ENCODE results near the gene BRS3.

Gene BRS3

DNA sequence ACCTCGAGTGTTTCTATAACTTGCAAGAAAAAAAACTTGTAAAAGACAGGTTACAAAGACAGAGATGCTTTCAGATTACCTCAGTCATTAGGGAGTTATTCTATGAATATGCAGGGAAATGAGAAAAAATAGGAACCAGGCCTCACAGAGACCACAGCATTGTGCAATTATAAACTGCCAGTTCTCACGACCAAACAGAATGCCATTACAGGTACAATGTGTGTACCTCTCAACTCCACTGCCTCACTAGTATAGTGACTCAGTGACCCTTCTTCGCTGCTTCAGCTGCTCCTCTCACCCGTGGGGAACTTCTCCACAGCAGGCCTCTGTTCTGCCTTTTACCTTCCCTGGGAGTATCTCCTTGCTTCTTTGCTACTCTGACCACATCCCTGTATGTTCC is 7.3 kb downstream of the BRS3 start:
- DNase-seq (ENCODE audit: low read depth in 2 of 2), result no peak

DNA sequence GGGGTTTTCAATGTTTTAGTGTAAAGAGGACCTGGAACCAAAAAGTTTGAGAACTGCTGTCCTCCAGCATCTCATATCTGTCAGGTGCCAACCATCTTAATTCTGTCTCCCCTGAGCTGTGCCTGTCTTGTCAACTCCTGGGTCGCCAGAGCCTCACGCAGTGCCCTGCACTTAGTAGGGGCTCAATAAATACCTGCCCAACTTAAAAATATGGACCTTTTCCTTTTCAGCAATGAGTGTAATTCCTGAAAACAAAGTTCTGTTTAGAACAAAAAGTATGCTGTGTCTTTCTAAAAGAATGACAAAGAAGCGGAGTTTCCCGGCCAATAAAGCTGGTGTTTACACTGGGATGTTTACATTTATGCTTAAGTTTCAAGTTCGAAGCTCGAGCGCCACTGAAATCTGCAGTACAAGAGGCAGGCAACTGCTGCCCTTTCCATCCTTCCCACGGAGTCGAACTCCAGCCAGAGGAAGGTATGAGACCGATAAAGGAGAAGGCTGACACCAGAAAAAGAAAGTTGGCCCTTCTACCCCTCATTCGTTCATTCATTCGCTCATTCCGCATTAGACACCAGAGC is 8.5 kb downstream of the BRS3 start:
- no peak for DNase-seq (ENCODE audit: low read depth in 2 of 2)

DNA sequence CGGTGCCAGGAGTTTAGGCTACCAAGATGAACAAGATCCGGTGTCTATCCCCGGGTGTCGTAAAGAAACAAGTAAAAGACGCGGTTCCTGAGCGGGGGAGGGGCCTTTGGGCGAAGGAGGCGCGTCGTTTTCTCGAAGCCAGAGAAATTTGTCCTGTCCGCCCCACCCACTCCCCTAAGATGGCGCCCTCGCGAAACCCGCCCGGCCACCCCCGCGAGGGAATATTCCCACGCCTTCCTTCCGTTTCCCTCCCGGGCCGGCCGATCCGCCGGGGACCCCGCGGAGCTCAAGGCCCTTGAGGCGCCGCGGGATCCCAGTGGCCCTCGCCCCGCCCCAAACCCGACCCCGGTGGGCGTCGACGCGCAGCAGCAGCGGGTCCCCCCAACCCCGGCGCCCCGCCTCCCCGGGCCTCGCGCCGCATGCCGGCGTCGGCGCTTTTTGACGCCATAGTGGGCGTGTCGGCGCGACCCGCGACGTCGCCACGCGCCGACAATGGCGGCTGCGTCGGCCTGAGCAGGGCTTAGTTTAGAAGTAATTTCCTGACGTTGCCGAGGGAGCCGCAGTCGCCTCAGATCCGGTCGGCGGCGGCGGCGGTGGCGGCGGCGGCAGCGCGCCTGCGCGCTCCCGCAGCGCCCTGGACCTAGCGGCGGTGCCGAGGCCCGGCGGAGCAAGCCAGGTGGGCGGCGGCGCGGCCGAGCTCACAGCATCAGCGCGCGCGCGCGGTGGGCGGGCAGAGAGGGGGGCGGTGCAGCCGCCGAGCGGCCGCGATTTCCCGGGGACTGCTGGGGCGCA is 9.2 kb downstream of the BRS3 start:
- DNase-seq (ENCODE audit: low read depth in 2 of 2), result peak; percentile 67 to 79

DNA sequence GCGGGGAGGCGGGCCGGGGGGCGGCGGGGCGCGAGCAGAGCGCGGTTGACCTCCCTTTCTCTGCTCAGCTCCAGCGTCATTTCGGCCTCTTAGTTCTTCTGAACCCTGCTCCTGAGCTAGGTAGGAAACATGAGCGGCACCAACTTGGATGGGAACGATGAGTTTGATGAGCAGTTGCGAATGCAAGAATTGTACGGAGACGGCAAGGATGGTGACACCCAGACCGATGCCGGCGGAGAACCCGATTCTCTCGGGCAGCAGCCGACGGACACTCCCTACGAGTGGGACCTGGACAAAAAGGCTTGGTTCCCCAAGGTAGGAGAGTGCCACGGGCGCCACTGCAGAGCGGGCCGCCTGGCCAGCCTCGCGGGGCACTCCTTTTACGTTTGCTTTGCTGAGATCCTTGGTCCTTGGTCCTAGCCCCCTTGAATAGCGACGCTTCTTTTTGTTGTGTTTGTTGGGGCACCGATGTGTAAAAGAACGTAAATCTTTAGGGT is 9.9 kb downstream of the BRS3 start, which contains the start of gene HTATSF1:
Gene HTATSF1 (plus strand): TSS at position 37 of the 497 bp plus-strand sequence. CDS start 93 bp downstream, at position 130.
- no peak for DNase-seq (ENCODE audit: low read depth in 2 of 2)

DNA sequence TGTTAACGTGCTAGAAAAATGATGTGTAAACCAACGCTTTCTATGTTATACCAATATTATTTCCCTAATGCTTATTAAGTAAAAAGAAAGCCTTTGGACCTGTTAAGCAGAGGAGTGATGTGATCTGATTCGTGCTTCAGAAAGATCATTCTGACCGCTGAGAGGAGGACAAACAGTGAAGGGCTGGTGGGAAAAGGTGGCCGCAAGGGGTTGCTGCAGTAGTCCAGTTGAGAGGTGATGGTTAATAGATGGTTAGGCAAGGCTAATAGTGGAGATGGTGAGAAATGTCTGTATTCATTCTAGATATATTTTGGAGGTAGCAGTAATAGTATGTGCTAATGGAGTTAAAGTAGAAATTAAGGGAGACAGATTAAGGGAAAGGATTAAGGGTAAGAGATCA is 31.3 kb downstream of the BRS3 start:
- no peak for DNase-seq (ENCODE audit: low read depth in 2 of 2)

DNA sequence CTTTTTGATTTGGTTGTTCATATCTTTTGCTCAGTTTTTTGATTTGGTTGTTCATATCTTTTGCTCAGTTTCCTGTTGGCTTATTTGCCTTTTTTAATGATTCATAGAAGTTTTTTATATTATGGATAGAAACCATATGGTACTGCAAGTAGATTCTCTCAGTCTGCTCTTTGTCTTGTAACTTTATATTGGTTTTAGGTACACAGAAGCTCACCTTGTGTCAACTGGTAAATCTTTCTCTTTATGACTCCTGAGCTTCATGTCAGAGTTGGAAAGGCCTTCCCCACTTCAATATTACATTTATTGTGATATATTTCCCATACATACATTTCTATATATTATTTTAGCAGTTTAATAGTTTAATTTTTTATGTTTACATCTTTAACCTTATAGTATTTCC is 36.0 kb downstream of the BRS3 start:
- DNase-seq (ENCODE audit: low read depth in 2 of 2), result no peak

DNA sequence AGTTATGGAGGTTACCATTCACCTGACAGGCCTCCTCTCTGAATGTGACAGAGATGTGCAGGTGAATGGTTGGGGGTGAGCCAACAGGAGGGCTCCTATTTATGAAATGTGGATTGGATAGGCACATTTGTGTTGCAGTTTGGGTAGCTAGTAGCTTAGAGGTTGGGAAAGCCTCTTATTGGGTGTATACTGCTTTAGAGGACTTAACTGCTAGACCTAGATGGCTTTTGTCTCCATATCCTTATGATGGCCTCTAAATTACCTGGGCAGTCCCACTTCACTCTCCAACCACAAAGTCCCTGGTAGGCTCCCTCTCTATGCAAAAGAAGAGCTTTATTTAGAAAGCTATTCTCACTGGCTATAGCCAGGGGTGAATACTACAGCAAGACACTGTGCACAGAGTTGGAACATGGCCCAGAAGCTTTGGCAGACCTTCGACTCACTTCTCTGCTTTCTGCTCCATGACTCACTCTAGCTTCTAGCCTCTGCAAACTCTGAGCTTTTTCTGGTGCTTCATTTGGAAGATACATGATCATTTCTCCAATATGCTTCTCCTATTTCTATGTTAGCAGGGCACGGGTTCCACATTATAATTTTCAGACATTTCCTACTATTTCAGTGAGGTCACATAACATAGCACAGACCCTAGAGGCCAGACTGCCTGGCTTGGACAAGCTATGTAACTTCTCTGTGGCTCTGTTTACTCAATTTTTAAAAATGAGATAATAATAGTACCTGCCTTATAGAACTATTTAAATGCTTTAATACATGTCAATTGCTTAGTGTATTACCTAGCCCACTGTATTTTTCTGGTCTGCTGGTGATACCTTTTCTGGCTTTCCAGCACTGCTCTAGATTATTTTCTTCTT is 38.2 kb downstream of the BRS3 start:
- DNase-seq (ENCODE audit: low read depth in 2 of 2), result no peak

DNA sequence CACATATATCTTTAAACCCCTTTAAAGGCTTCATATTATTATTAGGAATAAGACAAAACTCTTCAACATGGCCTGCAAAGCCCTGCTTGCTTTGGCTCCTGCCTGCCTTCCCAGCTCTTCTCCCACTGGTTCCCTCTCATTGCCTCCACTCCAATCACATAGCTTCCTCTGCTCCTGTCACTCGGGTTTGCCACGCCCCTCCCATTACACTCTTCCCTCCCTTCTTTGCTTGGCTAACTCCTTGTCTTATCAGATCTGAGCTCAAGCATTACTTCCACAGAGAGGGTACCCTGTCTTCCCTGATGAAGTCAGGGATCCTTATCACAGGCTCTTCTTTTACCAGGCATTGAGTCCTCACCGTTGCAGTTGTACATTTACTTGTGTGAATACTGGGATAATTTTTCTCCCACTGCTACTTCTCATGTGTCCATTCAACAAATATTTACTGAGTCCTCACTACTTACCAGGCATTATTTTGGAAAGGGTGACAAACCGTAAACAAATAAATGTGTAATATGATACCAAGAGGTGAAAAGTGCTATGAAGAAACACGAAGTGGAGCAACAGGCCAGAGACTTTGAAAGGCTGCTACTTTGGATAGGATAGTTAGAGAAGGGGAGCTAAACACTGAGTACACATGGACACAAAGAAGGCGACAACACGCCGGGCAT is 41.0 kb downstream of the BRS3 start:
- no peak for DNase-seq (ENCODE audit: low read depth in 2 of 2)

DNA sequence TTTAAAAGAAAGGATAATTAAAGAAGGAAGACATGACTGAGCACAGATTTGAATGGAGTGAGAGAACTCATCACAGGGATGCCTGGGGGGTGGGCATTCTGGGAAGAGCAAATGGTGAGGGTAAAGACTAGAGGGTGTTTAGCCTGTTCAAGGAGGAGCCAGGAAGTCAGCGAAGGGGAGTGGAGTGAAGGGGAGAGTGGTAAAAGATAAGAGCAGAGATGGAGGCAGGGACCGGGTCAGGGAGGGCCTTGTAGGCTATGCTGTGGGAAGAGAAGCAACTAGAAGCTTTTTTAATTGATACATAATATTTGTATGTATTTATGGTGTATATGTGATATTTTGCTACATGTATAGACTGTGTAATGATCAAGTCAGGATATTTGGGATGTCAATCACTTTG is 42.0 kb downstream of the BRS3 start:
- no peak for DNase-seq (ENCODE audit: low read depth in 2 of 2)

DNA sequence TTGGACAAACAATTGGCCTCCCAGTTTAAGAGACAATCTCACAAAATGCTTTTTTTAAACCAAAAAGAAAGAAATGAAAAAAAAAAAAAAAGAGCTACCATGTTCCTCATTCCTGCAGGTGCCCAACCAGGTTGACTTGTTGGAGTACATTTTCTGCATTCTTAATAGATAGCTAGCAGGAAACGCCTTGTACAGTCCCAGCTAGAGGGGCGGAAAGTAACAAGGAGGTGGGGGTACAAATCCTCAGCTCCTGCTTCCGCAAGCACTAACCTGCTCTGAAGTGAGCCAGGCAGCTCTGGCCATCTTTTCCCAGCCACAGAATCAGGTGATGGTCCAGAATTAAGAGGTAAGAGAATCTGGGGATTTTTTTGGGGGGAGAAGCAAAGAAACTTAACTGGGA is 44.2 kb downstream of the BRS3 start, which contains the start of gene VGLL1:
Gene VGLL1 (plus strand): TSS at position 265 of the 400 bp plus-strand sequence. CDS start 3,806 bp downstream, outside the sequence.
- DNase-seq (ENCODE audit: low read depth in 2 of 2), result no peak

DNA sequence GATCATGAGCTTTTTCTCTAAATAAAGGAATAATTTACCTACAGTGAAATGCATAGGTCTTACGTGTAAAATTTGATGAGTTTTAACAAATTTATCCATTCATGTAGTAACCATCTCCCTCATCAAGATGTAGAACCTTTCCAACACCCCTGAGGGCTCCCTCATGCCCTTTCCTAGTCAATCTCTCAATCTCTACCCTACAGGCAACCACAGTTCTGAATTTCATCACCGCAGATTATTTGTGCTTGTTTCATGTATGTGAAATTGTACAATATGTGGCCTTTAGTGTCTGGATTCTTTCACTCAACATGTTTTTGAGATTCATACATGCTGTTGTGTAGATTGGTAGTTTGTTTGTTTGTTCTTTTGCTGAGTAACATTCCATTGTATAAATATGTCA is 46.4 kb downstream of the BRS3 start:
- DNase-seq (ENCODE audit: low read depth in 2 of 2), result no peak

DNA sequence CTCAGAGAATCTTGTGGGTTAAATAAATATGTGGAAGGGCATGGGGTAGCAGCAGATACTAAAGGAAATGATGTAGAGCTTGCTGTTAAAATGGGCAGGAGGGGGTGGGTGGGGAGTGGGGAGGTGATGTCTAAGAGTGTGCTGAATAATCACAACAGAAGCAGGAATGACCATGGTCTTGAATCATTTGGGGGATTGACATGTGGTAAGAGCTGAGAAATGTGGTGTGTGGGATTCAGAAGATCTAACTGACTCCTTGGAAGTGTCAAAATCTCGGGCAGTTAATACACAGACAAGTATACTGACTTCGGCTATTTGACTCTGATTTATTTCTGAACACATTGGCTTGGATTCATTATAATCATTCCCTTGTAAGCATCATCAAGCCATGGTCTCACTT is 51.1 kb downstream of the BRS3 start:
- no peak for DNase-seq (ENCODE audit: low read depth in 2 of 2)

DNA sequence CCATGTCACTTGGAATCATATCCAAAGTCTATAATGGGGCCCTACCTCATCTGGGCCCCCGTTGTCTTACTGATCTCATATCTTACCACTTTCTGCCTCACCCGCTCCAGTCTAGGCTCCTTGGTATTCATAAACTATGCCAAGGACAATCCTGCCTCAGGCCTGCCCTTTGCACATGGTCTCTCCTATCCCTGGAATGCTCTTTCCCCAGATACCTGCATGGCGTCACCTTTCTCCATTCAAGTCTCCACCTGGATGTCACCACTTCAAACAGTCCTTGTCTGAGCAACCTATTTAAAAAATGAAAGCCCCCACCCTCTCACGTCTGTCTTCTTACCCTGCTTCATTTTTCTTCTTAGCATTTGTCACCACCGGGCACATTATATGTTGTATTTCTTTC is 52.5 kb downstream of the BRS3 start:
- no peak for DNase-seq (ENCODE audit: low read depth in 2 of 2)

DNA sequence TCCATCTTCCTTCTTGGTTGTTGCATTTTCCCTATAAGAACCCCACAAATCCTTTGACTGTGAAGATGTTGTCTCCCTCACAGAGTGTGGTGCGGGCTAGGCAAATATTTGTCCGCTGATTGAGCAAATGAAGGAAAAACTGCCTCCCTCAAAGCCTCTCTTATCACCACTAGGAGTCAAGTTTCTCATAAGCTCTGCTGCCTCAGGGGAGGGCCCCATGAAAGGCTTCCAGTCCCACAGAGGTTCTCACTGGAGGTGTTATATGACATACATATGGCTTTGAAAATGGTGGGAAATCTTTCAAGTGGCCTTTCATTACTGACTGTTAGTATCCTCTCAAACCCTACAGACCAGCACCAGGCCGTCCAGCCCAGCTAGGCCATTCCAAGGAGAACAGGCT is 53.5 kb downstream of the BRS3 start:
- DNase-seq (ENCODE audit: low read depth in 2 of 2), result no peak

DNA sequence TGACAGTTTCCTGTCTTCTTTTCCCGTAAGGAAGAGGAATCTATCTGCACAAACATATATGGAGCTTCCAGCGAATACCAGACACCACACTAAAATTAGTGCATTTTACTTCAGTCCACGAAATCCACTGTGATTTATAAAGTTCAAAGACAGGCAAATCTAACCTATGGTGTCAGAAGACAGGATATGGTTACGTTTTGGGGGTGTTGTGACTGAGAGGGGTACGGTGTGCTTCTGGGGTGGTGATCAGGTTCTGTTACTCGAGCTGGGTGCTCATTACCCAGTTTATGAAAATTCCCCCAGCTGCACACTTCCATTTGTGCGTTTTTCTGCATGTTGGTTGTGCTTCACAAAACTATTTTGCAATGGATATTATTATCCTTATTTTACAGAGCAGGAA is 54.5 kb downstream of the BRS3 start:
- DNase-seq (ENCODE audit: low read depth in 2 of 2), result no peak

Data from stimulated activated CD4-positive, alpha-beta T cell treated with anti-CD3 and anti-CD28 coated beads, Interleukin-12 subunit alpha, Interleukin-12 subunit beta, amount 100 ng/mL, for 24 hours (primary cell).